ENCODE data around the gene TXNRD2. TPM values are rescaled to one million over a fixed set of nuclear protein-coding genes. Genes with fewer than 3 reads are reported as not detected.

Gene TXNRD2
- polyA plus RNA-seq, 1 donor from 2014 or later, result 4.1 TPM

DNA sequence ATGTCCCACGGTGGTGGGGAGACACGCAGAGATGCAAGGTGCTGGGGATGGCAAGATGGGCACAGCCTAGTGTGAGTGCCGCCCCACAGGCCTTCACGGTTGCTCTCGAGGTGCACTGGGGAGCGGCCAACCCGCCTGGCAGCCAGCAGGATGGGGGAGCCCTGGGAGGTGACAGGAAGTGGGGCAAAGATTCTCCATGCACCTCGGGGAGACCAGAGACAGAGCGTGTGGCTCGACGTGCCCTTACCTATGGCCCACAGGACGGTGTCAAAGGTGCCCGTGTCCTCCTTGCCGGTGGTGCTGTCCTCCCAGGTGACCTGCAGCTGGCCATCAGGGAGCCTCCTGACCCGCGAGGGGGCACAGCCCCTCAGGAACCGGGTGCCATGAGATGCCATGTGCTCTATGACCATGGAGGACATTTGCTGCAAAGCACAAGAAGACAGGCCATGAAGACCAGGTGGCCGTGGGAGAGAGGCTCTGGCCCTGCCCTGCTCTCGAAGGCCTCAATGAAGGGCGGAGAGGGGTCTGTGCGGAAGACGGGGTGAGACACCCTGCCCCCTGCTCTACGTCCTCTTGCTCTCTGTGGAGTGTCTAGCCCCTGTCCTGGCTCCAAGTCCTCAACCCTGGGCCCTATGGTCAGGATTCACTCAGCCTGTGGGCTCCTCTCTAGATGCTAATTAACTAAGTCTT is 46.3 kb downstream of the TXNRD2 start:
- H3K27me3 ChIP-seq (ENCODE audit: insufficient read depth, low read depth, low read length), result no peaks in the 10 kb centered on the region
- no peak overlapping the region for H2AFZ ChIP-seq (ENCODE audit: low read depth, low read length)
- no peaks in the 10 kb centered on the region for H3F3A ChIP-seq (ENCODE audit: insufficient read depth, low read length, poor library complexity, severe bottlenecking)
- H3K27ac ChIP-seq (ENCODE audit: low read length), result no peak overlapping the region
- no peaks in the 10 kb centered on the region for H4K20me1 ChIP-seq (ENCODE audit: insufficient read depth)
- H3K9me3 ChIP-seq (ENCODE audit: low read length), result no peaks in the 10 kb centered on the region
- no peak overlapping the region for H3K9ac ChIP-seq (ENCODE audit: low read length)
- TF ChIP-seq RAD21 (conservative IDR thresholded peaks at IDR 0.05) (no peak), EP300 (conservative IDR thresholded peaks at IDR 0.05; ENCODE audit: poor library complexity, severe bottlenecking) (no peak), MXI1 (conservative IDR thresholded peaks at IDR 0.05; ENCODE audit: poor library complexity, severe bottlenecking) (no peak), SMC3 (conservative IDR thresholded peaks at IDR 0.05; ENCODE audit: poor library complexity) (no peak), EZH2 (IDR thresholded peaks at IDR 0.05; ENCODE audit: borderline replicate concordance, insufficient read depth, low read length, poor library complexity, severe bottlenecking) (no peak), TAF1 (IDR thresholded peaks at IDR 0.05; ENCODE audit: low read depth) (no peak), POLR2AphosphoS5 (IDR thresholded peaks at IDR 0.05) (no peak)
- TF ChIP-seq, protein P1, sequence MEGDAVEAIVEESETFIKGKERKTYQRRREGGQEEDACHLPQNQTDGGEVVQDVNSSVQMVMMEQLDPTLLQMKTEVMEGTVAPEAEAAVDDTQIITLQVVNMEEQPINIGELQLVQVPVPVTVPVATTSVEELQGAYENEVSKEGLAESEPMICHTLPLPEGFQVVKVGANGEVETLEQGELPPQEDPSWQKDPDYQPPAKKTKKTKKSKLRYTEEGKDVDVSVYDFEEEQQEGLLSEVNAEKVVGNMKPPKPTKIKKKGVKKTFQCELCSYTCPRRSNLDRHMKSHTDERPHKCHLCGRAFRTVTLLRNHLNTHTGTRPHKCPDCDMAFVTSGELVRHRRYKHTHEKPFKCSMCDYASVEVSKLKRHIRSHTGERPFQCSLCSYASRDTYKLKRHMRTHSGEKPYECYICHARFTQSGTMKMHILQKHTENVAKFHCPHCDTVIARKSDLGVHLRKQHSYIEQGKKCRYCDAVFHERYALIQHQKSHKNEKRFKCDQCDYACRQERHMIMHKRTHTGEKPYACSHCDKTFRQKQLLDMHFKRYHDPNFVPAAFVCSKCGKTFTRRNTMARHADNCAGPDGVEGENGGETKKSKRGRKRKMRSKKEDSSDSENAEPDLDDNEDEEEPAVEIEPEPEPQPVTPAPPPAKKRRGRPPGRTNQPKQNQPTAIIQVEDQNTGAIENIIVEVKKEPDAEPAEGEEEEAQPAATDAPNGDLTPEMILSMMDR (IDR thresholded peaks at IDR 0.05; ENCODE audit: poor library complexity, severe bottlenecking), result no peak
- TF ChIP-seq, protein P2, sequence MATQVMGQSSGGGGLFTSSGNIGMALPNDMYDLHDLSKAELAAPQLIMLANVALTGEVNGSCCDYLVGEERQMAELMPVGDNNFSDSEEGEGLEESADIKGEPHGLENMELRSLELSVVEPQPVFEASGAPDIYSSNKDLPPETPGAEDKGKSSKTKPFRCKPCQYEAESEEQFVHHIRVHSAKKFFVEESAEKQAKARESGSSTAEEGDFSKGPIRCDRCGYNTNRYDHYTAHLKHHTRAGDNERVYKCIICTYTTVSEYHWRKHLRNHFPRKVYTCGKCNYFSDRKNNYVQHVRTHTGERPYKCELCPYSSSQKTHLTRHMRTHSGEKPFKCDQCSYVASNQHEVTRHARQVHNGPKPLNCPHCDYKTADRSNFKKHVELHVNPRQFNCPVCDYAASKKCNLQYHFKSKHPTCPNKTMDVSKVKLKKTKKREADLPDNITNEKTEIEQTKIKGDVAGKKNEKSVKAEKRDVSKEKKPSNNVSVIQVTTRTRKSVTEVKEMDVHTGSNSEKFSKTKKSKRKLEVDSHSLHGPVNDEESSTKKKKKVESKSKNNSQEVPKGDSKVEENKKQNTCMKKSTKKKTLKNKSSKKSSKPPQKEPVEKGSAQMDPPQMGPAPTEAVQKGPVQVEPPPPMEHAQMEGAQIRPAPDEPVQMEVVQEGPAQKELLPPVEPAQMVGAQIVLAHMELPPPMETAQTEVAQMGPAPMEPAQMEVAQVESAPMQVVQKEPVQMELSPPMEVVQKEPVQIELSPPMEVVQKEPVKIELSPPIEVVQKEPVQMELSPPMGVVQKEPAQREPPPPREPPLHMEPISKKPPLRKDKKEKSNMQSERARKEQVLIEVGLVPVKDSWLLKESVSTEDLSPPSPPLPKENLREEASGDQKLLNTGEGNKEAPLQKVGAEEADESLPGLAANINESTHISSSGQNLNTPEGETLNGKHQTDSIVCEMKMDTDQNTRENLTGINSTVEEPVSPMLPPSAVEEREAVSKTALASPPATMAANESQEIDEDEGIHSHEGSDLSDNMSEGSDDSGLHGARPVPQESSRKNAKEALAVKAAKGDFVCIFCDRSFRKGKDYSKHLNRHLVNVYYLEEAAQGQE (IDR thresholded peaks at IDR 0.05; ENCODE audit: borderline replicate concordance), result no peak
- H3K79me2 ChIP-seq (replicated peaks; ENCODE audit: insufficient read depth, low read length), result no peaks in the 10 kb centered on the region
- no peak overlapping the region for H3K4me3 ChIP-seq (ENCODE audit: low read length)
- no peak overlapping the region for H3K4me2 ChIP-seq (ENCODE audit: low read length)
- no peaks in the 10 kb centered on the region for H3K36me3 ChIP-seq (ENCODE audit: insufficient read depth, low read length)
- H3K9me2 ChIP-seq (ENCODE audit: insufficient read depth, low read length), result no peaks in the 10 kb centered on the region

DNA sequence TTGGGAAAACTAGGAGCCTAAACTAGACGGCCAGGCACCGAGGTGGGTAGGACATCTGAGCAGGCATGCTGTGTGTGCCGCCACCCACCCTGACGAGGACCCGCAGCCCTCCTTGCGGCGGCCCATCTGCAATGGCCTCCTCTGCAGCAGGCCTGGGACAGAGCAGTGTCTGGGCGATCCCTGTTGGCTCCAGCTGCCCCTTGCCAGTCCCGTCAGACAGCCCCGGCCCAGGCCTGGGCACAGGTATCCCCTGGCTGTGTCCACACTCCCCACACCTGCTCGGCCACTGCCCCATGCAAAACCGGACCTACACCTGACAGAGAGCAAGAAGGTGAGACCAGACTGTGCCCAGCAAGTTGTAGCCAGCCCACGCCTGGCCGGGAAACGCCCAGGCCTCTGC is 48.3 kb downstream of the TXNRD2 start:
- H3K36me3 ChIP-seq (ENCODE audit: insufficient read depth, low read length), result no peaks in the 10 kb centered on the region
- no peak overlapping the region for H3K4me3 ChIP-seq (ENCODE audit: low read length)
- H2AFZ ChIP-seq (ENCODE audit: low read depth, low read length), result no peak overlapping the region
- H3K27ac ChIP-seq (ENCODE audit: low read length), result no peak overlapping the region
- no peak overlapping the region for H3K4me2 ChIP-seq (ENCODE audit: low read length)
- H3K9me2 ChIP-seq (ENCODE audit: insufficient read depth, low read length), result no peaks in the 10 kb centered on the region
- H3K9me3 ChIP-seq (ENCODE audit: low read length), result no peaks in the 10 kb centered on the region
- no peaks in the 10 kb centered on the region for H3K79me2 ChIP-seq (replicated peaks; ENCODE audit: insufficient read depth, low read length)
- H3K9ac ChIP-seq (ENCODE audit: low read length), result no peak overlapping the region
- no peaks in the 10 kb centered on the region for H4K20me1 ChIP-seq (ENCODE audit: insufficient read depth)
- H3F3A ChIP-seq (ENCODE audit: insufficient read depth, low read length, poor library complexity, severe bottlenecking), result no peaks in the 10 kb centered on the region
- H3K27me3 ChIP-seq (ENCODE audit: insufficient read depth, low read depth, low read length), result no peaks in the 10 kb centered on the region
- no peak for TF ChIP-seq EP300 (conservative IDR thresholded peaks at IDR 0.05; ENCODE audit: poor library complexity, severe bottlenecking)
